Measurements from ENCODE around the gene METTL16.

The METTL16 gene

DNA sequence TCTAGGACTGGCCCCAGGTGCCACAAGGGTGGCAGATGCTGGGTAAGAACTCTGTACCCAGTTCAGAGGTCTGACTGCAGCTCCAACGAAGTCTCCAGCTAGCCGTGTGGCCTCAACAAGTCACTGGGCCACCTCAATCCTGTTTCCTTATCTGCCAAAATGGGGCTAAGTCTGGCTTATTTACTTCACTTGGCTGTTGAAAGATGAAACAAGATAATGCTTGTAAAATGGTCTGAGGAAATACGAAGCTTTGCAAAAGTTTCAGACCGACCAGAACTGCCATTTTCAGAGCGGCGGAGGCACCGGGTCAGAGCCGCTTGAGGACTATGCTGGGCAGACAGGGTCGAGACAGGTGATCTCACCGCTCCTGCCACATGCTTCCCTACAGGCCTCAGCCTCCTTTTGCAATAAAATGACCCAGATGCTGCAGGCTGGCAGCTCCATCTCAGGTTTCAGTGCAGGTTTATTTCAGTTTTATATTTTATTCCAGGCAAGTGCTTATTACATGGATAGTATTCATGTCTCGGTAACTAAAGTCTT is 128.0 kb downstream of the METTL16 start:
- H3K27ac ChIP-seq (ENCODE audit: low read depth, low read length) = no peak overlapping the region

DNA sequence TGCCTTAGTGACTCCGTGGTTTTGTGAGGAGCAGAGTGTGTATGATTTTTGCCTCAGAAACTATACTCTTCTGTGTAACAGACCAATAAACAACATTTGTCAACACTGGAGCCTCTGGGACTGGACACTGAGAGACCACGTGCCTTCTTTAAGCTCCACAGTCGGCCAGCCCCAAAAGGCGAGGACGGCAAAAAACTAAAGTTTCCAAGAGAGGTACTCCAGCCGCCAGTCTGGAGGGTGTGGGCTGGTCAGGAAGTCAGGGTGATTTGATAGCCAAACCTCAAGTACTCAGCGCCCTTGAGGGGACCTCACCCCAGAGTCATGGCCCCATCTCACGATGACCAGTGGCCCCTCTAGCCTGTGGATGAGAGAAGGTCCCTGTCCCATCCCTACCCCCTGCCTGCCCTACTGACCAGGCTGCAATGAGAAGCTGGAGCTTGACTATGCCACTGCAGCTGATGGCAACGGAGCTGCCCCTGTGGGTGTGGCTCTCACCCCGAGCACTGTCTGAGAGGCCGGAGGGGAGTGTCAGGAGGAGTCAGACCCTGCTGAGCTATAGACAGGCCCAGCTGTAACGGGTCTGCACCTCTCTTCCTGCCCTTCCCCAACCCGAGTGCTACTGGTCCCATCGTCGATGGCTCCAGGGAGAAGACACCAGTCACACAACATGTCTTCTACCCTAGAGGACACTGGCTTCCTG is 130.6 kb downstream of the METTL16 start:
- H3K4me3 ChIP-seq (ENCODE audit: insufficient read depth, low read length, poor library complexity, severe bottlenecking) = no peak overlapping the region
- no peaks in the 10 kb centered on the region for H3K27me3 ChIP-seq (ENCODE audit: low read length)
- no peak overlapping the region for H3K27ac ChIP-seq (ENCODE audit: low read depth, low read length)
- H2AFZ ChIP-seq (ENCODE audit: low read depth, low read length, severe bottlenecking) = no peak overlapping the region
- no peaks in the 10 kb centered on the region for H3K36me3 ChIP-seq (ENCODE audit: low read length)
- no peaks in the 10 kb centered on the region for H4K20me1 ChIP-seq (ENCODE audit: low read depth, low read length)
- H3K79me2 ChIP-seq (ENCODE audit: insufficient read depth, low read length) = no peaks in the 10 kb centered on the region
- H3K9me2 ChIP-seq (replicated peaks; ENCODE audit: insufficient read depth, low read length) = no peaks in the 10 kb centered on the region
- no peak overlapping the region for H3K4me2 ChIP-seq (ENCODE audit: low read depth, low read length, poor library complexity, severe bottlenecking)
- no peak for TF ChIP-seq CTCF (IDR thresholded peaks at IDR 0.05; ENCODE audit: insufficient read depth, low read length, poor library complexity, severe bottlenecking)
- no peak for TF ChIP-seq EZH2phosphoT487 (conservative IDR thresholded peaks at IDR 0.05; ENCODE audit: low read length)
- H3K9ac ChIP-seq (ENCODE audit: low read length) = no peak overlapping the region
- H3F3A ChIP-seq (ENCODE audit: insufficient read depth) = no peaks in the 10 kb centered on the region
- no peaks in the 10 kb centered on the region for H3K9me3 ChIP-seq (ENCODE audit: insufficient read depth, low read length)

More for the DNA sequence above, 128.0 kb downstream of the METTL16 start:
- Histone ChIP-seq H3K9me2 (replicated peaks; ENCODE audit: insufficient read depth, low read length) (no peaks in the 10 kb centered on the region), H3K79me2 (ENCODE audit: insufficient read depth, low read length) (no peaks in the 10 kb centered on the region), H3K4me3 (ENCODE audit: insufficient read depth, low read length, poor library complexity, severe bottlenecking) (no peak overlapping the region), H3K9me3 (ENCODE audit: insufficient read depth, low read length) (no peaks in the 10 kb centered on the region), H4K20me1 (ENCODE audit: low read depth, low read length) (no peaks in the 10 kb centered on the region), H3F3A (ENCODE audit: insufficient read depth) (no peaks in the 10 kb centered on the region), H3K27me3 (ENCODE audit: low read length) (no peaks in the 10 kb centered on the region), H3K36me3 (ENCODE audit: low read length) (no peaks in the 10 kb centered on the region), H3K4me2 (ENCODE audit: low read depth, low read length, poor library complexity, severe bottlenecking) (no peak overlapping the region), H2AFZ (ENCODE audit: low read depth, low read length, severe bottlenecking) (no peak overlapping the region), H3K9ac (ENCODE audit: low read length) (no peak overlapping the region)
- TF ChIP-seq EZH2phosphoT487 (conservative IDR thresholded peaks at IDR 0.05; ENCODE audit: low read length) (no peak), CTCF (IDR thresholded peaks at IDR 0.05; ENCODE audit: insufficient read depth, low read length, poor library complexity, severe bottlenecking) (no peak)

DNA sequence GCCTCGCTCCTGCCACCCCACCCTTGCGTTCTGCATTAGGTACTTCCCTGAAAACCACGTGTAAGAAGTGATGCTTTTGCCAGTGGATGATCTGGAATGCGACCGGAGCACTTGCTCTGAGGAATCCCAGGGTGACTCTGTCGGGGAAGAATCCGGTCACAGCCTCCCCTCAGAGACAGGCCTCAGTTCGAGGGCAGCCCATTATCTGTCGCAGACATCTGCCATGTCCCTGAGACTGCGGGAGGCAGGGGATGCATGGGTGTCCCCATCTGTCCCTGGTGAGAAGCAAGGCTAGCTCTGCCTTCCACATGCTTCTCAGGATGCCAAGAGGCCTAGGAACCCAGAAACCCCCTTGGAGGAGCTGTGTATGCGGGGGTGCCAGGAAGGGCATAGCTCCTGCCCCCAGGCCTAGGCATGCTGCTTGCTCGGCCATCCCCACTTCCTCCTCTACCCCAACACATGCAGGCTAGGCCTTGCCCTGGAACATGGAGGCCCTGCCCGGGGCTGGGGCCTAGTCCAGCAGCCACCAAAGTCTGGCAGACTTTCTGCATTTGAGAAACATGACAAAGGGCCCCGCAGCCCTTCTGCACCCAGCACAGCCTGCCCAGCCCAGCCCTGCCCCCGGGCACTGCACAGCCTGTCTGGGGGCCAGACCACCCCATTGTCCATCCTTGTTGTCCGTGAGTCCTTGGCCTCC is 131.3 kb downstream of the METTL16 start:
- H3K9me2 ChIP-seq (replicated peaks; ENCODE audit: insufficient read depth, low read length) = no peaks in the 10 kb centered on the region
- H3K27me3 ChIP-seq (ENCODE audit: low read length) = no peaks in the 10 kb centered on the region
- no peaks in the 10 kb centered on the region for H3F3A ChIP-seq (ENCODE audit: insufficient read depth)
- TF ChIP-seq EZH2phosphoT487 (conservative IDR thresholded peaks at IDR 0.05; ENCODE audit: low read length) = no peak
- TF ChIP-seq CTCF (IDR thresholded peaks at IDR 0.05; ENCODE audit: insufficient read depth, low read length, poor library complexity, severe bottlenecking) = no peak
- no peak overlapping the region for H3K4me3 ChIP-seq (ENCODE audit: insufficient read depth, low read length, poor library complexity, severe bottlenecking)
- no peak overlapping the region for H3K9ac ChIP-seq (ENCODE audit: low read length)
- H4K20me1 ChIP-seq (ENCODE audit: low read depth, low read length) = no peaks in the 10 kb centered on the region
- no peak overlapping the region for H3K27ac ChIP-seq (ENCODE audit: low read depth, low read length)
- H3K79me2 ChIP-seq (ENCODE audit: insufficient read depth, low read length) = no peaks in the 10 kb centered on the region
- H3K4me2 ChIP-seq (ENCODE audit: low read depth, low read length, poor library complexity, severe bottlenecking) = no peak overlapping the region
- H2AFZ ChIP-seq (ENCODE audit: low read depth, low read length, severe bottlenecking) = no peak overlapping the region
- H3K9me3 ChIP-seq (ENCODE audit: insufficient read depth, low read length) = no peaks in the 10 kb centered on the region
- no peaks in the 10 kb centered on the region for H3K36me3 ChIP-seq (ENCODE audit: low read length)
